GM18873 (cell line): ENCODE results near the gene CRYBG1.

Experiments
- ATAC-seq: cut with Tn5 transposase; IDR thresholded peaks from one replicate; pipeline ENCODE4 v1.9.1; 2021; ENCODE audit warnings: mild to moderate bottlenecking, moderate library complexity, moderate number of reproducible peaks; ENCODE audit not compliant: unreplicated experiment, low FRiP score

The CRYBG1 gene

DNA sequence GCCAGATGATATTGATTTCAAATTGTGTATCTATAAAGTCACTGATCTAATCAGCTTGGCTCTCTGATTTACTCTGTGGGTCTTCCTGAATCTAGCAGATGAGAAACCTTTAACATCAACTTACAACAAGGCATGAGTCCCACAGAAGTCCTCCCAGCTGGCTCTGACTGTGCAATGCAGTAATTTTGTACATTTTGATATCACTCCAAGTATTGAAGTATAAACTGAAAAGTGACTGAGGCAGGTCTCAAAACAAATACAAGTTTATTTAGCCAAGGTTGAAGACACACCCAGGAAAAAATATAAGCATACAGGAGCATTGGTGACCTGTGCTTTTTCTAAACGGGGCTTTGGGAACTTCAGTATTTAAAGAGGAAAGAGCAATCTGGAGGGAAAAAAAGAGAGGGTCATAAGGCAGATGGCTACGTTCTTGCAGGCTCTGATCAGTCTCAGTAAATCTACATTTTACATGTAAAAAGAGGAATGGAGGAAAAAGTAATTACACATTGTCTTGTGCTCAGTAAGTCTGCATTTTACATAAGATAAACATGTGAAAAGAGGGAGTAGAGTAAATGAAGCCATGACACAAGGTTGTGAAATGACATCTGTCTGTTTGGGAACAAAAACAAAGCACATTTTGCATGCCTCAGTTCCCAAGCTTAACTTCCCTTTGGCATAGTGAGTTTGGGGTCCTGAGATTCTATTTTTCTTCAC lies 59.5 kb downstream of the CRYBG1 start:
- no peak for ATAC-seq

DNA sequence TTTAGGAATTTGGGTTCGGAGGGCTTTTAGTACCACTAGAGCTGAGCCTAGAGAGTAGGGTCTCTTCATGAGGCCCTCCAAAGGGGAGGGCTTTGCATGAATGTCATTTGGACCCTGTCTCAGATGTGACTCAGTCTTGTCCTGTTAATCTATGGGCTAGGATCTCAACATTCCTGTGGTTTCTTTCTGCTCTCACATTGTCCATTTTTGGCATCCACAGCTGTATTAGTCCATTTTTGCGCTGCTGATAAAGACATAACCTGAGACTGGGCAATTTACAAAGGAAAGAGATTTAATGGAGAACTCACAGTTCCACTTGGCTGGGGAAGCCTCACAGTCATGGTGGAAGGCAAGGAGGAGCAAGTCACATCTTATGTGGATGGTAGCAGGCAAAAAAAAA lies 61.0 kb downstream of the CRYBG1 start:
- ATAC-seq = no peak

DNA sequence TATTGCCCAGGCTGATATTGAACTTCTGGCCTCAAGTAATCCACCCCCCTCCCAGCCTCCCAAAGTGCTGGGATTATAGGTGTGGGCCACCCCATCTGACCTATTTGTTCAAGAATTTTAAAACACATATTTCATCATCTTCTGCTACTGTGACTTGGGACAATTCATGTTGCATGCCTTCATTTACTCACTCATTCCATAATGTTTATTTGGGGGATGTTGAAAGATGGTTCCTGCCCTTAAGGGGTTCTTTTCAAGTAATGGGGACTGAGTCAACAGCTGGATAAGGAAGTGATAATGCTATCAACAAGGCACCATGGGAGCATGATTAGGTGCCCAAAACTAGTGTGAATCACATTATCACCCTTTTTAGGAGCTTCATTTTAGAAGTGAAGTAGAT lies 62.0 kb downstream of the CRYBG1 start:
- ATAC-seq = no peak

DNA sequence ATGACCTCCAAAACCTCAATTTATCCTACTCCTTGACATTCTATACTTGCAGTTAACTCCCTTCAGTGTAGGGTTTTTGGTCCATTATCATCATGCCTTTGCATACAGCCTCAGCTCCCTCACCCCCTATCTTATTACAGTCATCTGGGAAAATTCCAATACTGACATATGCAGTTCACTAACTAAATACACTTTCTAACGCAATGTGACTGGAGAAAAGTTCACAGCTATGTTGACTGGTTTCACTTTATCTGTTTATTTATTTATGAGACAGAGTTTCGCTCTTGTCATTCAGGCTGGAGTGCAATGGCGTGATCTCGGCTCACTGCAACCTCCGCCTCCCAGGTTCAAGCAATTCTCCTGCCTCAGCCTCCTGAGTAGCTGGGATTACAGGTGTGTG lies 64.9 kb downstream of the CRYBG1 start:
- ATAC-seq = no peak

DNA sequence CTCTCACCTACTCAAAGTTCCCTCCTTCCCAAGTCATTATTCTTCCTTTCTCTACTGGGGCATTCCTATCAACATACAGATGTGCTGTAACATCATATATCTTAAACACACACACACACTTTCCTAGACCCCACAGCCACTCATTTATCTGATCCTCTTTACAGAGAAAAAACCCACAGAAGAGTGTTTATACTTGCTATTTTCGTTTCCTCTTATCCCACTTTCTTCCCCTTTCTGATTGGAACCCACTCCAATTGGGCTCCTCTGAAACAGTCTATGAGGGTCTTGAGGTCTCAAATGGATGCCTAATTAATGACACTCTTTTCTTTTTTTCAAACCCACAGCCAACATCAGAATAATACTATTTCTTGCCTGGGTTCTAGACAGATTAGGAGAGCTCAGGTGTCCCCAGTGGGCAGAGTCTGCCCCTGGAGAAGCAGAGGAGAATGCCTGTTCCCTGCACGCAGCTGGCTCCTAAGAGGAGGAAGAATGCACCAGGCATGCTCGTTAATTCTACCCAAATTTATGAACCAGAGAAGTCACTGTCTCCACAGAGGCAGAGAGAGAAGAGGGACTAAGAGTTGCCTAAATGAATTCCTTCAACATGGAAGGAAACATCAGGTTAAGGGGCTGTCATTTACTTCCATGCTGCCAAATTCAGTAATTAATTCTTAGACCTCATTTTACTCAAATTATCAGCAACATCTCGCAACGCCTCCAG lies 65.9 kb downstream of the CRYBG1 start:
- no peak for ATAC-seq

DNA sequence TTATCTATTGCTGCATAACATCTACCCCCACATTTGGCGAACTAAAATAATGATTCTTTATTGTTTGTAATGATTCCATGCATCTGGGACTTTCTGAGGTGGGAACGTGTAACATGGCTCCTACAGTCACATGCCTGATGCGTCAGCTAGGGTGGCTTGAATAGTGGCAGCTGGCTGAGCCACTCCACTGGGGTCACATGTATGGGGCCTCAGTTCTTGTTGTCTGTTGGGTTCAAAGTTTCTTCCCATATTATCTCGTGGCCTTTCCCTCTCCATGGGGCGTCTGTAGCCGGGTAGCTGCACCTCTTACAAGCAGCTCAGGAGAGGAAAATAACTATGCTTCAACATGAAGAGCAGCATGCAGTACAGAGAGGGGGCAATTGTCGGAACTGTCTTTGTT lies 69.9 kb downstream of the CRYBG1 start:
- ATAC-seq = no peak

DNA sequence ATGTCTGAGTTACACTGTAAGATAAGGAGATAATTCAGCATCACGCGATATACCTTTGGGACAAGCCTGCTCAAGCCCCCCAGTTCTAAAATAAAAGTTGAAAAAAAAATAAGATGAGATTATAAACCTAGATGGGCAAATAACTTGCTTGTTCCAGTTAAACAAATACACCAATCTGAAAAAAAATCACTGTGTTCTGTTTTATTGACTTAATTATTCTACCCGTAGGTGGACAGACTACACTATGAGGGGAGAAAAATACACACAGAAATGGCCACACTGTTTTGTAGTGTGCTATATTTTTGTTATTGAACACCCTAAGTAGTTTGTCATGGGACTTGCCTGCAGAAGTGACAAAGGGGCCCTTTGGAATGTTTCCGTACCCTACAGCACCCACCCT lies 70.9 kb downstream of the CRYBG1 start:
- ATAC-seq = no peak

DNA sequence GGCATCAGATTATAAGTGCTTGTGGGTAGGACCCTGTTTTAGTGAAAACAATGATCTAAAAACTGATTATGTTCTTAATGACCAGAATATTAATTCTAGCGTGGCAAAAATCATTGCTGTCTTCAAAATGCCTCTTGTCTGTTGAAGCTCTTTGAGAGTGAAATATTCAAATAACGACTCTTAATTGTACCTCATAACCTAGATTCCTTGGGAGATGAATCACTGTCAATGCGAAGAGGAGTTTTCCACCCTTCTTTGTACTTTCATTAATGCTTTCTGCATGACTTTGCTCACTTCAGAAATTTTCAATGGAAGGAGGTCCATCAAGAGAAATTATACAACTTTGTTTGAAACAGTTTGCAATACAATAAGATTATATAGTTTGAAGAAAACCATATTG lies 71.5 kb downstream of the CRYBG1 start:
- ATAC-seq = no peak

DNA sequence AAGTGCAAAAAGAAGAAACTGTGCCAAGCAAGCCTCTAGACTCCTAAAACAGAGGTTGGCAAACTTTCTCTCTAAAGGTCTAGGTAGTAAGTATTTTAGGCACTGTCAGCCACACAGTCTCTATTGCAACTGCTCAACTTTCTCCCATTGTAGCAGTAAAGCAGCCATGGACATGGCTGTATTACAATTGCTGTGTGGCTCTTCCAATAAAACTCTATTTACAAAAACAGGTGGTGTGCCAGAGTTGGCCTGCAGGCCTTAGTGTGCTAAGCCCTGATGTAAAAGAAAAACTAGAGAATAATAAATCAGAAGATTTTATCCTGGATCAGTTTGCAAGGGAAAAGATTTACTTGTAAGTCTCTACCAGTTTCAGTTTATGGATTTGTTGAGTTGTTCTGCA lies 74.0 kb downstream of the CRYBG1 start:
- no peak for ATAC-seq

DNA sequence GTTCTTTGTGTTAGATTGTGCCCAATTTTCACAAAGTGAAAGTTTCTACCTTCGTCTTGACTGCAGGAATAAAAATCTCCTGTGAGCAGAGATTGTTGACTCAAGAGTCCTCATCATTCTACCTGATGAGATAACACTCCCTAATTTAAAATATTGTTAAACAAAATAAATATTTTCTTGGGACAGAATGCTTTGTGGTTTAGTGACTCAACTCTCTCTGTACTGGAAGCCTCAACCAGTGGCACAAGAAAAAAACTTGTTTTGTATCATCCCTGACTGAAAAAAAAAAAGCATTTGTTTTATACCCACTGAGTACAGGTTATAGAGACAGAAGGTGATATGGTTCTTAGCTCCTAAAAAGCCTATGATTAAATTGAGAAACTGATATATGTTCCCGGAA lies 78.9 kb downstream of the CRYBG1 start:
- no peak for ATAC-seq

DNA sequence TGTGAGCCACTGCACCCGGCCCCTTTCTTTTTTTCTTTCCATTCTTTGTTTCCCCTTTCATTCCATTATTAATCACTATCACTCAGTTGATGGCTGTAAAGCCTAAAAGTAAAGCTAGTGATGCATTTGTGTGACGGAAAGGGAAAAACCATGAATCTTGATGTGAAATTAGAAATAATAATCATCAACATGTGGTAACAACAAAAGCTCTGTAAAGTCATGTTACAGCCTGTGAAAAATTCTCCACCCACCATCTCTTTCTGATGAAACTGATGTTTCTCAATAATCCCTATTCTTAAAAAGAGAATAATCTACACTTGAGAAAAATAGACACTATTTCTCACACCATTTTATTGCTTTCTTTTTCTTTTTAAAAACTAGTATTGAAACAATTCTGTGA lies 80.0 kb downstream of the CRYBG1 start:
- ATAC-seq = no peak

DNA sequence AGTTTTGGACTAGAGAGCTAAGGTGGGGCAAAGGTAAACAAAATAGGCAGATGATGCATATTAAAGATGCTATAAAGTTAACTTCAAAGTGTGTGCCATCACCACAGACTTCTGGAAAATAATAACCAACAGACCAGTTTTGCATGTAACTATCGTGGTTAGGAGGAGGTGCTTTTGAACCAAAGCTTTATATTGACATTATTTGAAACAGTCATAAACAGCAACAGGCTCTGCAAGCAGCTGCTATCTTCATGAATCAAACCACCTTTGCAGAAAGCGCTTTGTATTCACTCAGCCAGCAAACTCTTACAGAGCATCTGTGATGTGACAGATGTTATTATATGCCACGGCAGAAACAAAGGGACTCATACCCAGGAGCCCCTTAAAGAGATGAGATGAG lies 81.9 kb downstream of the CRYBG1 start:
- no peak for ATAC-seq

DNA sequence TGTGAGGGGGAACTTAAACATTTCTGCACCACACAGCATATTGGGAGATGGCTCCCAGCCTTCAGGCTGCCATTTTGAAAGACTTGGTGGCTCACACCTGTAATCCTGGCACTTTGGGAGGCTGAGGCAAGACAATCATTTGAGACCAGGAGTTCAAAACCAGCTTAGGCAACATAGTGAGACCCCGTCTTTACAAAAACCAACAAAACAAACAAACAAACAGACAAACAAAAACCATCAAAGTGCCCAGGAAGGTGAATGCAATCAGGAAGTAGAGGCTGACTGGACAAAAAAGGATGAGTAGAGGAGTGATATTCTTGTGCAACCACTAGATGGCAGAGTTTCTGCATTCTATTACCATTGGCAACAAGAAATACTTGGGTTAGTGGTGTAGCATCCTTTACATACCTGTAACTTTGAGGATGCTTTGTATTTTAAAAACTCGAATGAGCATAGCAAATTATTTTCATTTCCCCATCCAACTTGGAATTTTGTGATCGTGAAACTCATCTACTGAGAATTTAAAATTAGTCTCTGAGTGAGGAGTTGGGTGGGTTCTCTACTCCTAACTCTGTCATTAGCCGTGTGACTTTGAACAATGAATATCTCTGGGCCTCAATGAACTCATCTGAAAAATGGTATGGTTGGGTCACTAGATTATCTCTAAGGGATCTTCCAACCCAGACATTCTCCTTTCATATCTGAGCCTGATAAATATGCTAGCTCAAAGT lies 84.4 kb downstream of the CRYBG1 start:
- no peak for ATAC-seq

DNA sequence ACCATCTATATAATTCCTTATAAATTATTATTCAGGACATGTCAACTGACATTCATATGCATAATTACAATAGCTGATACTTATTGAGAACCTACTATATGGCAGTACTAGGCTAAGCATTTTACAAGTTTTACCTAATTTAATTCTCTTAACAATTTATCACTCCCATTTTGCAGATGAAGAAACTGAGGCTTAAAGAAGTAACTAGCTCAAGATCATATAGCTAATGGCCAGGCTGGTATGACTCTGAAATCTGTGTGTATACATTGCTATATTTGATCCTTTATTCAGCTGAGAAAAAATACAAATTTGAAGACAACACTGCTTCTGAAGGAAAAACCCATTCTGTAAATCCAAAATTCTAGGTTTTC lies 85.0 kb downstream of the CRYBG1 start:
- ATAC-seq = no peak

DNA sequence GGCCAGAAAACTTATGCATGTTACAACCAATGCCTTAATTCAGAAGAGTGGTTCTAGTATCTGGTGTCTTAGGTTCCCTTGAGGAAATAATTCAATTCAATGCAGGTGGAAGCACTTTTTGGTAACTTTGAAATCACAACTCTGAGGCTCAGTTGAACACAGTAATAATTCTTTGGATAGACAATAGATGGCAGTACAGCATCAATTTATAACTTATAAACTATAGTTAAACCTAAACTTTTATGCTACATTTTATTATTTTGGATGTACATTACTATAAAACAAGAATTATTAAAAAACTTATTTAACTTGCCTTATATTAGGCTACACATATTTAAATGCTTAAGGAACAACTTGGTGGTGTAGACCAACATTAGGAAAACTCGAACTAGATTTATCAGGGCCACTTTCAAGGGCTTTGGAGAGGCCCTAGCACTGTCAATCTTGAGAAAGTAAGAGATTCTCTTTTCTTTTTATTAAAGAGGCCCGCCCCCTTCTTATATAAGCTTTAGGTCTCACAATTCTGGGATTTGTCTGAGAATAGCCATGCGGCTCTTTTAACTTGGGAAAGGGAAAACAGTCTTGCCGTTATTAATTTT lies 85.9 kb downstream of the CRYBG1 start:
- no peak for ATAC-seq

DNA sequence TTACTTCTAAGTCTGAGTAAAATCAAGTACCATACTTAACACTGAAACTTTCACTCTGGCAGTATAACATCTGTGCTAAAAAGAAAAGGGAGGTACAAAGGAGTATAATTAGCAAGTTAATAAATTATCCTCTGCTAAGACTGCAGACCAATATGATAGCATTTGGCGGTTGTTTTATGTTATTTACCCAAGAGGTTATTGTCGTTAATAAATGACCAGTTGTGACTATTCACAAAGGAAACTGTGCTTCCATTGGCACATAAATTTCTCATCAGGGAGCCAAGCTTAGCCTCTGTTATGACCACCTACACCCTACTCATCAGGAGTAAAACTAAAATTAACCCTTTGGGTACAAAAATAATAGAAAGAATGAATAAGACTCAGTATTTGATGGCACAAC lies 86.5 kb downstream of the CRYBG1 start:
- ATAC-seq = no peak

DNA sequence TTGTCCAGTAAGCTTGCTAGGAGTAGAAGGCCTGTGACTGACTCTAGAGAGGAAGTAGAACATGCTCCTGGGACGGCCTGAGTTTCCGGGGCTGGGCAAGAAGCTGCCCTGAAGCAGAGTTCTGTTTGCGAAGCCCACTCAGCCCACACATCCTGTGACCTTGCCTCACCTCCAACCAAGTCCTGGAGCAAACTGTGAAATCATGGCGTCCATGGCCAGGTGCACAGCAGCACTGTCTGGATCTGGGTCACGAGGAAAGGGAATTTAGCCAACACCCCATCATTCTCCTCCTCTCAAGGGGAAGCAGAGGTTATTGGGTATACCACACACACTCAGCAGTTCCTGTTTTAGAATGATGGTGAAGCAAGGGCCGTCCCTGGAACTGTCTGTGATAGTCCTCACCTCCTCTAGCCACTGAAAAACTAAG lies 87.5 kb downstream of the CRYBG1 start:
- no peak for ATAC-seq

DNA sequence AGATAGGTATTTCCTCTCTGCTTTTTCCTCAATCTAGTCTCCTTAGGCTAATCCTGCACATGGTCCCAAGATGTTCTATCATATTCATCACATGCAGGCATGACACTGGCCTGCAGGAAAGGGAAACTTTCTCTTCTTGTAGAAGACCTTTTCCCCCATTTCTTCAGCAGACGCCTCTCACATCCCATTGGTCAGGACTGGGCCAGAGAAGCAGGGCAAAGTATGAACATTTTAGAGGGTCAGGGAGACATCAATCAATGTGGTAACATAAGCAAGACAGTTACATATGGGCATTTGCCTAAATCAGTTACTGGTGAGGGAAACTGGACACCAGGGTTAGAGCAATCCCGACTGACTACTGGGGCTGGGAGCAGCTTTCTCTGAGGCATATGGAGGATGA lies 90.1 kb downstream of the CRYBG1 start:
- ATAC-seq = no peak

DNA sequence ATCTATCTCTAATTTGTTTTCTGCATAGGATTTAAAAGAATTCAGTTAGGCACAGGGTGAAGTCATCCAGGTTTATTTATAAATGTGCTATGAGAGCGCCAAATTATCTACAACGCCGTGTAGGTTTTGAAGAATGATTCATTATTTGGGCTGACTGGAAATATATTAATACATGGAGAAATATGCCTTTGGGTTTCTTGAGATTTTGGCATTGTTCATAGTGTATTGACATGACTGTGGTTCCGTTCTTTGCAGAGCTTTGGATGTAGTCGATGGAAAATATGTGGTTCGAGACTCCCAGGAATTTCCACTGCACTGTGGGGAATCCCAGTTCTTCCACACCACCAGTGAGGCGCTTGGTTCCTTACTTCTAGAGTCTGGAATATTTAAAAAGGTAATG lies 90.9 kb downstream of the CRYBG1 start:
- no peak for ATAC-seq

DNA sequence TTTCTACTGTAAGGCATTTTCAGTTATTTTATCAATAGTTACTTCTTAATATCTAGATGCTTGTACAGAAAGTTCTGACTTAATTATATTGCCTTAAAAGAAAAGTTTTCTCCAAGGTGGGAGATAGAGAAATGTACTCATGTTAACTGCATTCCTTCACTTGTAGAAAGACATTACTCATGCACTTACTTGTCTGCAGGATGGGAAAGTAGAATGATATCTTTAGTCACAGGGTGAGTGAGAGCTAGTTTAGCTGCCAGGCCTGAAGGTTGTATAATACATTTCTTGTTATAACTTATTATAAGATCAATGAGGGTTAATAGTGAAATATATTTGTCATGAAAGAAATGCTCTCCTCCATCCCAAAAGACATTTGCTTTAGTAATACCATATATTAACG lies 92.1 kb downstream of the CRYBG1 start:
- ATAC-seq = no peak

DNA sequence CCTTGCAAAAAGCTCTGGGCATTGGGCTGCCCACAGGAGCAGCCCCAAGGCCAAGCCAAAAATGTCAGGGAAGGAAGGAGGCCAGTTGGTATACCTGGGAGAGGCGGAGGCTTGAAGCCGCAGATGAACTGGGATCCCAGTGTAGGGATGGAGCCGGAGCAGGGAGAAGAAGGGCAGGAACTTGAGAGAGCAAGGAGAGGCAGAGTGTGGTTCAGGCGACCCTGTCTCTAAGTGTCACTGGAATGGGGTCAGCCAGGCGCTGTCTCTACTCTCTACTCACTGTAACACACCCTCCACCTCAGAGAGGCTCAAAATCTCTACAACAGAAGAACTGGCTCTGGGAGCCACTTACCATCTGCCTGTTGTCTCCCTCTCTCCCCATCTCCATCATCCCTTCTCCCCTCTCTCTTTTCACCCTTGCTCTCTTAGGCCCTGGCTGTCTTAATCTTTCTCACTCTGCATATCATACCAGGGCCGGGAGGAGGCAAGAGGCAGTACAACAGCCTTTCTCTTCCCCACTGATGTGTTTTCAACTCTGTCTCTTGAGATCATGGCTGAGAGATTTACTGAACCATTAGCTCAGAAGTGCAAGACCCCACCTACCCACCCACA lies 93.3 kb downstream of the CRYBG1 start:
- no peak for ATAC-seq
